Measurements from ENCODE around the gene RNASET2.

The RNASET2 gene

GRCh38 chr6:166976636-166977035, 20.3 kb upstream of the RNASET2 start:
- Histone ChIP-seq H3K27me3 (ENCODE audit: control insufficient read depth in 3 of 3, insufficient read depth in 3 of 3, low read depth in 1 of 3, low read length in 3 of 3) (no peaks in the 10 kb centered on the region), H3K27ac (replicated peaks; ENCODE audit: low read length) (no peak overlapping the region), H3K18ac (ENCODE audit: low read length) (no peak overlapping the region), H2AK5ac (ENCODE audit: low read depth, low read length) (no peak overlapping the region), H2BK15ac (ENCODE audit: low read length) (no peak overlapping the region), H2BK5ac (ENCODE audit: low read length) (no peak overlapping the region), H4K91ac (ENCODE audit: low read depth, low read length, poor library complexity) (no peak overlapping the region), H3K4ac (ENCODE audit: low read length) (no peak overlapping the region), H3K14ac (ENCODE audit: low read length) (no peak overlapping the region), H3K9ac (ENCODE audit: low read depth, low read length, poor library complexity) (no peak overlapping the region), H3K4me3 (ENCODE audit: low read length in 2 of 2) (no peak overlapping the region), H3K36me3 (replicated peaks in 1 of 2; ENCODE audit: control insufficient read depth in 2 of 2, insufficient read depth in 2 of 2, low read length in 2 of 2) (peaks cover 2 to 43% of the 10 kb centered on the region in 2 donors), H3K9me3 (replicated peaks in 1 of 2; ENCODE audit: control insufficient read depth in 2 of 2, insufficient read depth in 1 of 2, low read depth in 1 of 2, low read length in 2 of 2) (peaks cover 0 to 3% of the 10 kb centered on the region in 2 donors), H2BK120ac (ENCODE audit: low read depth, low read length) (no peak overlapping the region), H3K79me1 (ENCODE audit: low read depth, low read length) (no peaks in the 10 kb centered on the region), H3K23ac (ENCODE audit: low read depth, low read length, poor library complexity) (no peak overlapping the region), H2AFZ (ENCODE audit: low read length) (no peak overlapping the region), H2BK12ac (ENCODE audit: low read length) (no peak overlapping the region), H3K4me2 (ENCODE audit: insufficient read depth, low read length, poor library complexity, severe bottlenecking) (no peak overlapping the region), H4K8ac (ENCODE audit: low read depth, low read length) (no peak overlapping the region), H3K4me1 (ENCODE audit: control insufficient read depth in 2 of 2, insufficient read depth in 1 of 2, low read depth in 1 of 2, low read length in 2 of 2) (no peaks in the 10 kb centered on the region)
- no peak for DNase-seq (ENCODE audit: low spot score)
- no CpG with 5 or more reads among the region's 2 CpGs for WGBS, 2 donors (ENCODE audit: extremely low coverage in 2 of 2, insufficient read length in 2 of 2, insufficient replicate concordance in 1 of 2)

DNA sequence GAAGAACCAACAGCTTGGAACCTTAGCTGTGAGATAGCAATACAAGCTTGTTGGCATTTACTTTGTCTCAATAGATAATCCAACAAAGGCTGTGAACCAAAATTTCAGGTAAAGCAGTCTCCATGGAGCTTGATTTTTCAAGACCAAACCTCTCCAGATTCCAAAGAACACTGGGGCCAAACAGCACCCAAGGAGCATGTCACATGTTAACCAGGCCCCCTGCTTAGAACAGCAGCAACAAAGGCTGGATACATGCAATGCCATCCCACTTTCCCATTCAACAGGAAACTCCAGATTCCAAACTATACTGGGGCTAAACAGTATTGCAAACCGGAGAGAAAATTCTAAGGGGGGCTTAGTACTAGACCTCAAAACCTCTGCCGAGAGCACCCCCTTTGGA, 15.8 kb upstream of the RNASET2 start:
- Histone ChIP-seq H3K23ac (ENCODE audit: low read depth, low read length, poor library complexity) (no peak overlapping the region), H3K18ac (ENCODE audit: low read length) (no peak overlapping the region), H2BK12ac (ENCODE audit: low read length) (no peak overlapping the region), H3K79me1 (ENCODE audit: low read depth, low read length) (no peaks in the 10 kb centered on the region), H2BK120ac (ENCODE audit: low read depth, low read length) (no peak overlapping the region), H3K27me3 (ENCODE audit: control insufficient read depth in 3 of 3, insufficient read depth in 3 of 3, low read depth in 1 of 3, low read length in 3 of 3) (no peaks in the 10 kb centered on the region), H2BK15ac (ENCODE audit: low read length) (no peak overlapping the region), H3K4me3 (ENCODE audit: low read length in 2 of 2) (no peak overlapping the region), H3K4me2 (ENCODE audit: insufficient read depth, low read length, poor library complexity, severe bottlenecking) (no peak overlapping the region), H2AFZ (ENCODE audit: low read length) (no peak overlapping the region), H2AK5ac (ENCODE audit: low read depth, low read length) (no peak overlapping the region), H3K14ac (ENCODE audit: low read length) (no peak overlapping the region), H3K36me3 (replicated peaks in 1 of 2; ENCODE audit: control insufficient read depth in 2 of 2, insufficient read depth in 2 of 2, low read length in 2 of 2) (peaks cover 4 to 22% of the 10 kb centered on the region in 2 donors), H3K4ac (ENCODE audit: low read length) (no peak overlapping the region), H3K27ac (replicated peaks; ENCODE audit: low read length) (no peak overlapping the region), H3K9ac (ENCODE audit: low read depth, low read length, poor library complexity) (no peak overlapping the region), H2BK5ac (ENCODE audit: low read length) (no peak overlapping the region), H3K9me3 (replicated peaks in 1 of 2; ENCODE audit: control insufficient read depth in 2 of 2, insufficient read depth in 1 of 2, low read depth in 1 of 2, low read length in 2 of 2) (peaks cover 5 to 15% of the 10 kb centered on the region in 2 donors), H4K91ac (ENCODE audit: low read depth, low read length, poor library complexity) (no peak overlapping the region), H4K8ac (ENCODE audit: low read depth, low read length) (no peak overlapping the region), H3K4me1 (ENCODE audit: control insufficient read depth in 2 of 2, insufficient read depth in 1 of 2, low read depth in 1 of 2, low read length in 2 of 2) (no peaks in the 10 kb centered on the region)
- WGBS, 2 donors (ENCODE audit: extremely low coverage in 2 of 2, insufficient read length in 2 of 2, insufficient replicate concordance in 1 of 2) = no CpG with 5 or more reads among the region's 2 CpGs
- no peak for DNase-seq (ENCODE audit: low spot score)

DNA sequence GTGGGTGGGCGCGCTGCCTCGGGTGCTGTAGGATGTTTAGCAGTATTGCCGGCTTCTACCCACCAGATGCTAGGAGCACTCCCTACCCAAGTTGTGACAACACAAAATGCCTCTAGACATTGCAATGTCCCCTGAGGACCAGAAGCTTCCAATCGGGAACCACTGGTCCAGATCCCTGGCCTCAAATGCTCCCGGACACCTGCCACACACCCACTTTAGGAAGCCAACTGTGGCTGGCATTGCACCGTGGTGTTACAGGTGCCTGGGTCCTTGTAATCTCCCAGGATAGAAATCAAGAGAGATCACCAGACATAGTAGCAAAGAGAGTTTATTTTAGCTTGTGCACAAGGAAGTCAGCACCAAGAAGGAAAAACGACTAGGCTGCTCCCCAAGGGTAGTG, 14.9 kb upstream of the RNASET2 start:
- Histone ChIP-seq H3K18ac (ENCODE audit: low read length) (no peak overlapping the region), H3K4me3 (ENCODE audit: low read length in 2 of 2) (no peak overlapping the region), H3K4ac (ENCODE audit: low read length) (no peak overlapping the region), H2BK5ac (ENCODE audit: low read length) (no peak overlapping the region), H3K9ac (ENCODE audit: low read depth, low read length, poor library complexity) (no peak overlapping the region), H3K23ac (ENCODE audit: low read depth, low read length, poor library complexity) (no peak overlapping the region), H3K36me3 (replicated peaks in 1 of 2; ENCODE audit: control insufficient read depth in 2 of 2, insufficient read depth in 2 of 2, low read length in 2 of 2) (peaks cover 4 to 15% of the 10 kb centered on the region in 2 donors), H3K4me1 (ENCODE audit: control insufficient read depth in 2 of 2, insufficient read depth in 1 of 2, low read depth in 1 of 2, low read length in 2 of 2) (no peaks in the 10 kb centered on the region), H3K79me1 (ENCODE audit: low read depth, low read length) (no peaks in the 10 kb centered on the region), H2AFZ (ENCODE audit: low read length) (no peak overlapping the region), H2BK12ac (ENCODE audit: low read length) (no peak overlapping the region), H4K91ac (ENCODE audit: low read depth, low read length, poor library complexity) (no peak overlapping the region), H2AK5ac (ENCODE audit: low read depth, low read length) (no peak overlapping the region), H2BK15ac (ENCODE audit: low read length) (no peak overlapping the region), H3K27me3 (ENCODE audit: control insufficient read depth in 3 of 3, insufficient read depth in 3 of 3, low read depth in 1 of 3, low read length in 3 of 3) (no peaks in the 10 kb centered on the region), H3K4me2 (ENCODE audit: insufficient read depth, low read length, poor library complexity, severe bottlenecking) (no peak overlapping the region), H3K27ac (replicated peaks; ENCODE audit: low read length) (no peak overlapping the region), H3K9me3 (replicated peaks in 1 of 2; ENCODE audit: control insufficient read depth in 2 of 2, insufficient read depth in 1 of 2, low read depth in 1 of 2, low read length in 2 of 2) (peaks cover 11 to 14% of the 10 kb centered on the region in 2 donors), H3K14ac (ENCODE audit: low read length) (no peak overlapping the region), H2BK120ac (ENCODE audit: low read depth, low read length) (no peak overlapping the region), H4K8ac (ENCODE audit: low read depth, low read length) (no peak overlapping the region)
- no CpG with 5 or more reads among the region's 8 CpGs for WGBS, 2 donors (ENCODE audit: extremely low coverage in 2 of 2, insufficient read length in 2 of 2, insufficient replicate concordance in 1 of 2)
- no peak for DNase-seq (ENCODE audit: low spot score)

GRCh38 chr6:166970776-166971175, 14.4 kb upstream of the RNASET2 start:
- no peak overlapping the region for H2BK5ac ChIP-seq (ENCODE audit: low read length)
- H3K27ac ChIP-seq (replicated peaks; ENCODE audit: low read length) = no peak overlapping the region
- no peak overlapping the region for H2AK5ac ChIP-seq (ENCODE audit: low read depth, low read length)
- H3K79me1 ChIP-seq (ENCODE audit: low read depth, low read length) = no peaks in the 10 kb centered on the region
- peaks cover 11 to 12% of the 10 kb centered on the region in 2 donors for H3K9me3 ChIP-seq (replicated peaks in 1 of 2; ENCODE audit: control insufficient read depth in 2 of 2, insufficient read depth in 1 of 2, low read depth in 1 of 2, low read length in 2 of 2)
- no peak overlapping the region for H2BK120ac ChIP-seq (ENCODE audit: low read depth, low read length)
- no peak overlapping the region for H2AFZ ChIP-seq (ENCODE audit: low read length)
- no peak overlapping the region for H3K23ac ChIP-seq (ENCODE audit: low read depth, low read length, poor library complexity)
- H3K18ac ChIP-seq (ENCODE audit: low read length) = no peak overlapping the region
- no peak for DNase-seq (ENCODE audit: low spot score)
- H3K9ac ChIP-seq (ENCODE audit: low read depth, low read length, poor library complexity) = no peak overlapping the region
- H3K4ac ChIP-seq (ENCODE audit: low read length) = no peak overlapping the region
- no peaks in the 10 kb centered on the region for H3K4me1 ChIP-seq (ENCODE audit: control insufficient read depth in 2 of 2, insufficient read depth in 1 of 2, low read depth in 1 of 2, low read length in 2 of 2)
- H4K91ac ChIP-seq (ENCODE audit: low read depth, low read length, poor library complexity) = no peak overlapping the region
- WGBS, 2 donors (ENCODE audit: extremely low coverage in 2 of 2, insufficient read length in 2 of 2, insufficient replicate concordance in 1 of 2) = no CpG with 5 or more reads among the region's 17 CpGs
- H3K14ac ChIP-seq (ENCODE audit: low read length) = no peak overlapping the region
- no peak overlapping the region for H2BK15ac ChIP-seq (ENCODE audit: low read length)
- no peak overlapping the region for H2BK12ac ChIP-seq (ENCODE audit: low read length)
- H4K8ac ChIP-seq (ENCODE audit: low read depth, low read length) = no peak overlapping the region
- peaks cover 4 to 12% of the 10 kb centered on the region in 2 donors for H3K36me3 ChIP-seq (replicated peaks in 1 of 2; ENCODE audit: control insufficient read depth in 2 of 2, insufficient read depth in 2 of 2, low read length in 2 of 2)
- no peak overlapping the region for H3K4me3 ChIP-seq (ENCODE audit: low read length in 2 of 2)
- no peaks in the 10 kb centered on the region for H3K27me3 ChIP-seq (ENCODE audit: control insufficient read depth in 3 of 3, insufficient read depth in 3 of 3, low read depth in 1 of 3, low read length in 3 of 3)
- H3K4me2 ChIP-seq (ENCODE audit: insufficient read depth, low read length, poor library complexity, severe bottlenecking) = no peak overlapping the region
